ENCODE results near the gene CT45A3.
A peak's percentile ranks its signal among the peaks of the same experiment; 100 is the strongest.
"Not testable (repeated sequence)": the region's sequence is repeated elsewhere in the genome, so short reads cannot be mapped to it uniquely, and the experiment has no call there.

The CT45A3 gene, protein sequence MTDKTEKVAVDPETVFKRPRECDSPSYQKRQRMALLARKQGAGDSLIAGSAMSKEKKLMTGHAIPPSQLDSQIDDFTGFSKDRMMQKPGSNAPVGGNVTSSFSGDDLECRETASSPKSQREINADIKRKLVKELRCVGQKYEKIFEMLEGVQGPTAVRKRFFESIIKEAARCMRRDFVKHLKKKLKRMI

GRCh38 chrX:135768091-135768490, at the start of gene CT45A3:
CT45A3 (minus strand) TSS chrX:135768191; CDS start chrX:135764444, 3,747 bp downstream.
- not testable (repeated sequence) for FAIRE-seq

GRCh38 chrX:135802687-135803086, 34.7 kb upstream of the CT45A3 start, which contains the start of gene CT45A6:
CT45A6 (minus strand) TSS chrX:135802787; CDS start chrX:135798993, 3,794 bp downstream.
- not testable (repeated sequence) for FAIRE-seq

DNA sequence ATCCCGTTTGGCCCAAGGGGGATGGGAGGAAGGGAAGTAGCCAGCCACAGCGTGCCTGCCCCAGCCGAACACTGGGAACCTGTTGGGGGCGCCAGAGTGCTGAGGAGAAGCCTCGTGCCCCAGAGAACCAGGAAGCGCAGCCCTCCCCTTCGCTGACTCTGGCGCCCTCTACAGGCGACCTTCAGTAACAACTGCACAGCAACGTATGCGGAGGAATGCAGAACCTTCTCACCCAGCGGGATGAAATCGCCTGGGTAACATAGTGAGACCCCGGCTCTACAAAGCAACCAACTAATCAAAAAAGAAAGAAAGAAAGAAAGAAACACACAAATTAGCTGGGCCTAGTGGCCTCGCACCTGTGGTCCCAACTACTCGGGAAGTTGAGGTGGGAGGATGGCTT, 17.4 kb upstream of the CT45A3 start, which contains the start of gene CT45A5:
CT45A5 (minus strand) TSS at position 101 of the 400 bp plus-strand sequence. CDS start 3,774 bp downstream, outside the sequence.
- FAIRE-seq = not testable (repeated sequence)

DNA sequence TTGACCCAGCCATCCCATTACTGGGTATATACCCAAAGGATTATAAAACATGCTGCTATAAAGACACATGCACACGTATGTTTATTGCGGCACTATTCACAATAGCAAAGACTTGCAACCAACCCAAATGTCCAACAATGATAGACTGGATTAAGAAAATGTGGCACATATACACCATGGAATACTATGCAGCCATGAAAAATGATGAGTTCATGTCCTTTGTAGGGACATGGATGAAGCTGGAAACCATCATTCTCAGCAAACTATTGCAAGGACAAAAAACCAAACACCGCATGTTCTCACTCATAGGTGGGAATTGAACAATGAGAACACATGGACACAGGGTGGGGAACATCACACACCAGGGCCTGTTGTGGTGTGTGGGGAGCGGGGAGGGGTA, 23.3 kb downstream of the CT45A3 start:
- not testable (repeated sequence) for FAIRE-seq

- no peak for FAIRE-seq
Observed at GRCh38 chrX:135741192-135741715, 26.7 kb downstream of the CT45A3 start.

- FAIRE-seq = no peak
Observed at GRCh38 chrX:135740681-135741149, 27.3 kb downstream of the CT45A3 start.

- FAIRE-seq = peak; percentile 77
Observed at GRCh38 chrX:135737366-135738071, 30.5 kb downstream of the CT45A3 start.

- FAIRE-seq = not testable (repeated sequence)
Observed at GRCh38 chrX:135734666-135735065, 33.3 kb downstream of the CT45A3 start.

GRCh38 chrX:135713795-135714194, 54.2 kb downstream of the CT45A3 start:
- FAIRE-seq = no peak

DNA sequence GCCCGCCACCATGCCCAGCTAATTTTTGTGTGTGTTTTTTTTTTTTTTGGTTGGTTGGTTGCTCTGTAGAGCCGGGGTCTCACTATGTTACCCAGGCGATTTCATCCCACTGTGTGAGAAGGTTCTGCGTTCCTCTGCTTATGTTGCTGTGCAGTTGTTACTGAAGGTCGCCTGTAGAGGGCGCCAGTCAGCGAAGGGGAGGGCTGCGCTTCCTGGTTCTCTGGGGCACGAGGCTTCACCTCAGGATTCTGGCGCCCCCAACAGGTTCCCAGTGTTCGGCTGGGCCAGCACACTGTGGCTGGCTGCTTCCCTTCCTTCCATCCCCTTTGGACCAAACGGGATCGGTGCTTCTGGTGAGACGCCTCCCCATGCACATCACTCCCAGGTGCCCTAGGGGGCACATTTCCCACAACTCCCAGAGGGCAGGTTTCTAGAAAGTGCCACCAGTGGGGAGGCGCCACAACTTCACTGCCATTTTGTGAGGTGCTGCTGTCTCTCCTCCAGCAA, 54.8 kb downstream of the CT45A3 start, which contains the start of gene CT45A1:
CT45A1 (plus strand) TSS at position 457 of the 507 bp plus-strand sequence. CDS start 5,302 bp downstream, outside the sequence.
- not testable (repeated sequence) for FAIRE-seq
